Measurements from ENCODE around the gene SPIRE2.

GRCh38 chr16:89860747-89861304 is 32.6 kb downstream of the SPIRE2 start:
- TF ChIP-seq TAF1 (IDR thresholded peaks at IDR 0.05; ENCODE audit: low read depth) (no peak), CTCF (IDR thresholded peaks at IDR 0.05; ENCODE audit: poor library complexity, severe bottlenecking) (peak; percentile 85), EZH2 (IDR thresholded peaks at IDR 0.05; ENCODE audit: borderline replicate concordance, insufficient read depth, low read length, poor library complexity, severe bottlenecking) (no peak), EP300 (conservative IDR thresholded peaks at IDR 0.05; ENCODE audit: poor library complexity, severe bottlenecking) (no peak), POLR2AphosphoS5 (IDR thresholded peaks at IDR 0.05) (no peak), REST (IDR thresholded peaks at IDR 0.05; ENCODE audit: borderline replicate concordance) (no peak)
